HCT116 (cell line): Measurements from ENCODE around the gene VAPA. TPM values are rescaled to one million over a fixed set of nuclear protein-coding genes. Genes with fewer than 3 reads are reported as not detected.

Experiments
- ATAC-seq: fragments of 200-7000 bp; cut with Tn5 transposase; 2 replicates; pipeline ENCODE4 v1.9.1; 2020; ENCODE audit warnings: mild to moderate bottlenecking, moderate library complexity
- BruUV-seq: library from RNA; stranded (reverse); fragments of 400-500 nt; replicated peaks from 2 replicates; lab custom pipeline; 2021; lab: Mats Ljungman, UMichigan
- CTCF ChIA-PET: fragments of 300-600 bp; sonication (Branson Sonifier 250); formaldehyde crosslinking; loops from one replicate; lab custom pipeline; 2021; ENCODE audit warnings: antibody characterized with exemption; lab: Charles Lee
- POLR2A ChIA-PET: fragments of 300-600, 350-600 bp; sonication (Branson Sonifier 250); formaldehyde crosslinking; loops from one replicate; lab custom pipeline; 2021; ENCODE audit warnings: antibody characterized with exemption; lab: Charles Lee
- RAD21 ChIA-PET, 2 experiments: fragments of 300-600 bp; sonication (Branson Sonifier 250); formaldehyde crosslinking; loops; one replicate each; lab custom pipeline; 2023; ENCODE audit warnings: low total read pairs in 2 of 2; ENCODE audit not compliant: uncharacterized antibody in 2 of 2, unreplicated experiment in 2 of 2, low non-redundant PET in 1 of 2; lab: Charles Lee
- DNase-seq: peaks from one replicate; pipeline ENCODE4 v3.0.0-alpha.2; 2010; ENCODE audit warnings: low read depth, low spot score
- H2AFZ ChIP-seq: fragments of 200-600 bp; shearing (Covaris generic), sonication (generic); 2 replicates; pipeline ENCODE4 v1.6.1; 2017; ENCODE audit warnings: low read depth, mixed run types, mixed read lengths, antibody characterized with exemption, low read length; ENCODE audit not compliant: poor library complexity, severe bottlenecking
- H3K27ac ChIP-seq: 2 replicates; pipeline ENCODE4 v1.5.1; 2012; ENCODE audit warnings: low read depth, low read length
- H3K27me3 ChIP-seq: fragments of 200-600 bp; sonication (generic); 2 replicates; pipeline ENCODE4 v1.6.1; 2016; ENCODE audit warnings: mixed run types, low read length, mixed read lengths; ENCODE audit not compliant: insufficient read depth
- H3K36me3 ChIP-seq, 2 experiments: fragments of 200-500 bp in 1 of 2; fragments of 200-600 bp in 1 of 2; sonication (Bioruptor generic) in 1 of 2; sonication (generic) in 1 of 2; 2 replicates each; pipeline versions ENCODE4 v1.5.1 to v1.6.1; 2014 to 2016; ENCODE audit warnings: low read length in 2 of 2, inconsistent platforms in 1 of 2, mixed read lengths in 1 of 2, mixed run types in 1 of 2; ENCODE audit not compliant: insufficient read depth in 2 of 2, control insufficient read depth in 1 of 2
- H3K4me1 ChIP-seq, 2 experiments: fragments of 200-600 bp in 1 of 2; sonication (generic) in 1 of 2; 2 replicates each; pipeline versions ENCODE4 v1.5.1 to v1.6.1; 2012 to 2017; ENCODE audit warnings: low read length in 2 of 2, inconsistent platforms in 1 of 2, mild to moderate bottlenecking in 1 of 2, mixed read lengths in 1 of 2, mixed run types in 1 of 2, moderate library complexity in 1 of 2; ENCODE audit not compliant: insufficient read depth in 2 of 2, control insufficient read depth in 1 of 2
- H3K4me2 ChIP-seq: fragments of 200-600 bp; sonication (generic); 2 replicates; pipeline ENCODE4 v1.6.1; 2017; ENCODE audit warnings: mixed run types, low read length, mixed read lengths
- H3K4me3 ChIP-seq, 2 experiments: fragments of 200-600 bp in 1 of 2; sonication (generic) in 1 of 2; replicated peaks in 1 of 2; 2 replicates each; pipeline ENCODE4 v1.5.1; 2011 to 2016; ENCODE audit warnings: low read length in 2 of 2, control low read depth in 1 of 2, low read depth in 1 of 2, mild to moderate bottlenecking in 1 of 2, mixed read lengths in 1 of 2, mixed run types in 1 of 2
- H3K79me2 ChIP-seq: fragments of 200-600 bp; sonication (generic); 2 replicates; pipeline ENCODE4 v1.6.1; 2017; ENCODE audit warnings: mild to moderate bottlenecking, mixed run types, low read length, moderate library complexity, mixed read lengths; ENCODE audit not compliant: insufficient read depth
- H3K9ac ChIP-seq: fragments of 200-600 bp; sonication (generic); 2 replicates; pipeline ENCODE4 v1.6.1; 2016; ENCODE audit warnings: low read length, mixed read lengths
- H3K9me2 ChIP-seq: fragments of 200-600 bp; sonication (generic), shearing (Covaris generic); 2 replicates; pipeline ENCODE4 v1.6.1; 2017; ENCODE audit warnings: mixed run types, mild to moderate bottlenecking, moderate library complexity; ENCODE audit not compliant: insufficient read depth
- H3K9me3 ChIP-seq, 2 experiments: fragments of 200-500 bp in 1 of 2; fragments of 200-600 bp in 1 of 2; sonication (Bioruptor generic) in 1 of 2; sonication (generic) in 1 of 2; 2 replicates each; pipeline ENCODE4 v1.6.1; 2014 to 2017; ENCODE audit warnings: low read length in 2 of 2, mixed read lengths in 2 of 2, inconsistent platforms in 1 of 2, low read depth in 1 of 2, mild to moderate bottlenecking in 1 of 2, mixed run types in 1 of 2, moderate library complexity in 1 of 2; ENCODE audit not compliant: control insufficient read depth in 1 of 2, insufficient read depth in 1 of 2
- H4K20me1 ChIP-seq: fragments of 200-600 bp; sonication (generic), shearing (Covaris generic); 2 replicates; pipeline ENCODE4 v1.6.1; 2017; ENCODE audit warnings: mixed run types, mild to moderate bottlenecking, moderate library complexity; ENCODE audit not compliant: insufficient read depth
- ATF3 ChIP-seq: IDR thresholded peaks from 2 replicates; pipeline ENCODE4 v1.6.1; 2012
- CEBPB ChIP-seq: IDR thresholded peaks from 2 replicates; pipeline ENCODE4 v1.6.1; 2012; ENCODE audit warnings: low read depth
- ELF1 ChIP-seq: IDR thresholded peaks from 2 replicates; pipeline ENCODE4 v1.6.1; 2012; ENCODE audit warnings: low read depth, borderline replicate concordance
- EZH2 ChIP-seq: fragments of 200-600 bp; sonication (generic); IDR thresholded peaks from 2 replicates; pipeline ENCODE4 v1.6.1; 2017; ENCODE audit warnings: antibody characterized with exemption, mixed run types
- EZH2phosphoT487 ChIP-seq: fragments of 200-600 bp; IDR thresholded peaks from 2 replicates; pipeline ENCODE4 v1.6.1; 2018; ENCODE audit warnings: antibody characterized with exemption, borderline replicate concordance
- FOSL1 ChIP-seq: IDR thresholded peaks from 2 replicates; pipeline ENCODE4 v1.6.1; 2012; ENCODE audit warnings: low read depth
- MAX ChIP-seq: IDR thresholded peaks from 2 replicates; pipeline ENCODE4 v1.6.1; 2012
- POLR2AphosphoS5 ChIP-seq: IDR thresholded peaks from 2 replicates; pipeline ENCODE4 v1.6.1; 2011; ENCODE audit warnings: mild to moderate bottlenecking, low read depth, low read length, moderate library complexity
- RAD21 ChIP-seq: IDR thresholded peaks from 2 replicates; pipeline ENCODE4 v1.6.1; 2012; ENCODE audit warnings: low read depth, mild to moderate bottlenecking
- SIN3A ChIP-seq: IDR thresholded peaks from 2 replicates; pipeline ENCODE4 v1.6.1; 2012; ENCODE audit warnings: low read depth
- SP1 ChIP-seq: IDR thresholded peaks from 2 replicates; pipeline ENCODE4 v1.6.1; 2012; ENCODE audit warnings: low read depth
- SRF ChIP-seq: IDR thresholded peaks from 2 replicates; pipeline ENCODE4 v1.6.1; 2012; ENCODE audit warnings: low read depth
- TCF7L2 ChIP-seq: IDR thresholded peaks from 2 replicates; pipeline ENCODE4 v1.7.0; 2011; ENCODE audit warnings: borderline replicate concordance, inconsistent platforms; ENCODE audit not compliant: insufficient read depth, insufficient read length; ENCODE audit errors: extremely low read depth
- YY1 ChIP-seq: IDR thresholded peaks from 2 replicates; pipeline ENCODE4 v1.6.1; 2011; ENCODE audit warnings: low read length, low read depth, moderate library complexity, mild to moderate bottlenecking; ENCODE audit not compliant: insufficient replicate concordance; ENCODE audit errors: extremely low read depth
- ZNF274 ChIP-seq: fragments of 200-500 bp; sonication (Bioruptor generic); IDR thresholded peaks from 2 replicates; pipeline ENCODE4 v1.6.1; 2014; ENCODE audit warnings: mild to moderate bottlenecking, low read depth, low read length, inconsistent platforms
- intact Hi-C: fragments of 100-400 bp; cut with micrococcal nuclease; formaldehyde crosslinking; loops from 2 replicates; pipeline ENCODE4 v1.10.0; 2022
- total RNA-seq: library from RNA; stranded (reverse); gene quantifications from one replicate; pipeline ENCODE4 v1.2.1, GENCODE V29; 2021; ENCODE audit not compliant: unreplicated experiment
- TF ChIP-seq, protein P1 (sequence below): IDR thresholded peaks from 2 replicates; pipeline ENCODE4 v1.6.1; 2012; ENCODE audit warnings: low read depth

The VAPA gene
- total RNA-seq, 1 experiment from 2014 or later: 295 TPM

GRCh38 chr18:9890196-9890595 is 23.6 kb upstream of the VAPA start:
- Histone ChIP-seq H3K4me1 (peaks cover 13 to 34% of the 10 kb centered on the region in 2 experiments), H3K79me2 (no peaks in the 10 kb centered on the region), H3K27me3 (no peaks in the 10 kb centered on the region), H3K27ac (no peak overlapping the region), H3K36me3 (no peaks in the 10 kb centered on the region), H3K4me2 (no peak overlapping the region), H3K9me2 (no peaks in the 10 kb centered on the region), H2AFZ (no peak overlapping the region), H4K20me1 (no peaks in the 10 kb centered on the region), H3K4me3 (no peak overlapping the region), H3K9ac (no peak overlapping the region), H3K9me3 (no peaks in the 10 kb centered on the region)
- ATAC-seq: no peak
- TF ChIP-seq MAX (no peak), SRF (no peak), SP1 (no peak), POLR2AphosphoS5 (no peak), SIN3A (no peak), EZH2 (no peak), YY1 (no peak), CEBPB (no peak), FOSL1 (no peak), ATF3 (no peak), ELF1 (no peak), RAD21 (no peak), TCF7L2 (no peak), ZNF274 (no peak), EZH2phosphoT487 (no peak)
- TF ChIP-seq, protein P1, sequence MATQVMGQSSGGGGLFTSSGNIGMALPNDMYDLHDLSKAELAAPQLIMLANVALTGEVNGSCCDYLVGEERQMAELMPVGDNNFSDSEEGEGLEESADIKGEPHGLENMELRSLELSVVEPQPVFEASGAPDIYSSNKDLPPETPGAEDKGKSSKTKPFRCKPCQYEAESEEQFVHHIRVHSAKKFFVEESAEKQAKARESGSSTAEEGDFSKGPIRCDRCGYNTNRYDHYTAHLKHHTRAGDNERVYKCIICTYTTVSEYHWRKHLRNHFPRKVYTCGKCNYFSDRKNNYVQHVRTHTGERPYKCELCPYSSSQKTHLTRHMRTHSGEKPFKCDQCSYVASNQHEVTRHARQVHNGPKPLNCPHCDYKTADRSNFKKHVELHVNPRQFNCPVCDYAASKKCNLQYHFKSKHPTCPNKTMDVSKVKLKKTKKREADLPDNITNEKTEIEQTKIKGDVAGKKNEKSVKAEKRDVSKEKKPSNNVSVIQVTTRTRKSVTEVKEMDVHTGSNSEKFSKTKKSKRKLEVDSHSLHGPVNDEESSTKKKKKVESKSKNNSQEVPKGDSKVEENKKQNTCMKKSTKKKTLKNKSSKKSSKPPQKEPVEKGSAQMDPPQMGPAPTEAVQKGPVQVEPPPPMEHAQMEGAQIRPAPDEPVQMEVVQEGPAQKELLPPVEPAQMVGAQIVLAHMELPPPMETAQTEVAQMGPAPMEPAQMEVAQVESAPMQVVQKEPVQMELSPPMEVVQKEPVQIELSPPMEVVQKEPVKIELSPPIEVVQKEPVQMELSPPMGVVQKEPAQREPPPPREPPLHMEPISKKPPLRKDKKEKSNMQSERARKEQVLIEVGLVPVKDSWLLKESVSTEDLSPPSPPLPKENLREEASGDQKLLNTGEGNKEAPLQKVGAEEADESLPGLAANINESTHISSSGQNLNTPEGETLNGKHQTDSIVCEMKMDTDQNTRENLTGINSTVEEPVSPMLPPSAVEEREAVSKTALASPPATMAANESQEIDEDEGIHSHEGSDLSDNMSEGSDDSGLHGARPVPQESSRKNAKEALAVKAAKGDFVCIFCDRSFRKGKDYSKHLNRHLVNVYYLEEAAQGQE: no peak
- ChIA-PET POLR2A (no interaction called here), CTCF (no interaction called here), RAD21 (no interaction called here)
- no TSS peak for BruUV-seq
- intact Hi-C loops: no loop called here
- no peak for DNase-seq
